HepG2 (cell line): Measurements from ENCODE around the gene CITED2. TPM values are rescaled to one million over a fixed set of nuclear protein-coding genes. Genes with fewer than 3 reads are reported as not detected.

Experiments used
- ATF2 ChIP-seq: sonication (generic); formaldehyde crosslinking; IDR thresholded peaks from 2 replicates; pipeline ENCODE4 v1.4.0; 2020; ENCODE audit warnings: missing genetic modification reagents
- ESRRA ChIP-seq: sonication (generic); formaldehyde crosslinking; IDR thresholded peaks from 2 replicates; pipeline ENCODE4 v1.5.1; 2020; ENCODE audit warnings: mild to moderate bottlenecking, low read depth, missing genetic modification reagents
- EZH2 ChIP-seq: conservative IDR thresholded peaks from 2 replicates; pipeline ENCODE4 v1.6.1; 2012; ENCODE audit warnings: mild to moderate bottlenecking, low read depth, low read length, moderate library complexity
- FIP1L1 ChIP-seq: fragments of 200-400 bp; formaldehyde crosslinking; IDR thresholded peaks from 2 replicates; pipeline ENCODE4 v1.6.1; 2018; ENCODE audit warnings: low read depth, mild to moderate bottlenecking, low read length, moderate library complexity, borderline replicate concordance; ENCODE audit not compliant: insufficient read depth
- HNF4A ChIP-seq: sonication (generic); formaldehyde crosslinking; IDR thresholded peaks from 2 replicates; pipeline ENCODE4 v1.4.0; 2020; ENCODE audit warnings: missing genetic modification reagents
- MIER2 ChIP-seq: IDR thresholded peaks from 2 replicates; pipeline ENCODE4 v1.6.1; 2016; ENCODE audit warnings: missing biosample characterization, missing genetic modification reagents
- MYPOP ChIP-seq: sonication (generic); formaldehyde crosslinking; IDR thresholded peaks from 2 replicates; pipeline ENCODE4 v1.8.1; 2023; ENCODE audit warnings: mild to moderate bottlenecking, moderate library complexity, missing genetic modification reagents
- NCOR1 ChIP-seq: fragments of 200-600 bp; sonication (generic); IDR thresholded peaks from 2 replicates; pipeline ENCODE4 v1.7.0; 2017; ENCODE audit warnings: antibody characterized with exemption, low read length, borderline replicate concordance
- THAP9 ChIP-seq: sonication (generic); formaldehyde crosslinking; IDR thresholded peaks from 2 replicates; pipeline ENCODE4; 2020; ENCODE audit warnings: missing genetic modification reagents, mild to moderate bottlenecking, borderline replicate concordance
- ZBTB25 ChIP-seq: IDR thresholded peaks from 2 replicates; pipeline ENCODE4 v1.6.1; 2018; ENCODE audit warnings: missing genetic modification reagents
- ZNF205 ChIP-seq: IDR thresholded peaks from 2 replicates; pipeline ENCODE4 v1.6.1; 2018; ENCODE audit warnings: missing biosample characterization, missing genetic modification reagents
- ZNF367 ChIP-seq: sonication (generic); formaldehyde crosslinking; IDR thresholded peaks from 2 replicates; pipeline ENCODE4 v1.4.0; 2020; ENCODE audit warnings: missing genetic modification reagents, borderline replicate concordance
- ZNF430 ChIP-seq: sonication (generic); formaldehyde crosslinking; IDR thresholded peaks from 2 replicates; pipeline ENCODE4 v1.9.0; 2021; ENCODE audit warnings: mild to moderate bottlenecking, missing genetic modification reagents
- ZNF652 ChIP-seq: IDR thresholded peaks from 2 replicates; pipeline ENCODE4 v1.6.1; 2016; ENCODE audit warnings: low read depth, borderline replicate concordance
- ZNF672 ChIP-seq: sonication (generic); formaldehyde crosslinking; IDR thresholded peaks from 2 replicates; pipeline ENCODE4 v1.8.1; 2022; ENCODE audit warnings: missing genetic modification reagents
- polyA plus RNA-seq, 8 experiments: library from polyadenylated mRNA; depleted of rRNA in 3 of 8; stranded (reverse) in 7 of 8; unstranded in 1 of 8; fragments of >200 nt; fragmentation: Illumina TruSeq in 4 of 8; extraction: Trizol in 4 of 8; gene quantifications; 2 replicates each; pipeline versions ENCODE4 v1.2.1 to v1.2.3, GENCODE V29; 2011 to 2016; ENCODE audit warnings: low read depth in 4 of 8, missing spikeins in 1 of 8, mixed read lengths in 1 of 8; ENCODE audit not compliant: insufficient read depth in 1 of 8
- total RNA-seq, 5 experiments: library from RNA; depleted of rRNA; stranded (reverse); fragments of >200 nt; fragmentation: Illumina TruSeq; extraction: Trizol; gene quantifications; 2 replicates each; pipeline ENCODE4 v1.2.3, GENCODE V29; 2016; ENCODE audit warnings: low read depth in 1 of 5
- TF ChIP-seq, protein P1 (sequence below): sonication (generic); formaldehyde crosslinking; conservative IDR thresholded peaks from 2 replicates; pipeline ENCODE4 v1.8.0; 2022; ENCODE audit warnings: mild to moderate bottlenecking, moderate library complexity, missing genetic modification reagents
- TF ChIP-seq, protein P2 (sequence below): sonication (generic); formaldehyde crosslinking; IDR thresholded peaks from 2 replicates; pipeline ENCODE4 v1.4.0; 2020; ENCODE audit warnings: missing genetic modification reagents

The CITED2 gene
- total and polyA plus RNA-seq, 2 of the 13 experiments (the other 11 are each of a cell fraction or from before 2014, with no cell fraction given) = 17.6 to 57.2 TPM

DNA sequence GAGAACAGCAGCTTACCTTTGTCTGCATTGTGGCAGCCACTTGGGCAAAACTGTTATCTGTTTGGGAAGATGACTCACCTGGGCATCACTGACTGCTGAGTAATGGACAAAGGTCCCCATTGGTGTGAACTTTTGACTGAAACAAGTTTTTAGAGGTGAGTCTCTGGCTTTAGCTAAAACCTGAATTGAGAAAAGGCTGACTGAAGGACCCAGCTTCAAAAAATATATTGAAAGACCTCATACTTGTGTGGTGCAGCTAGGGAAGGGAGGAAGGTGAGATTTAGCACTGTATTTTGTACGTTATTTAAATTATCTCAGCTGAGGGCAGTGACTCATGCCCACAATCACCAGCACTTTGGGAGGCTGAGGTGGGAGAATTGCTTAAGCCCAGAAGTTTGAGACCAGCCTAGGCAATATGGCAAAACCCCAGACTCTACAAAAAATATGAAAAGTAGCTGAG is 4.5 kb upstream of the CITED2 start (continued):
- no peak for TF ChIP-seq THAP9
- no peak for TF ChIP-seq ZBTB25
- no peak for TF ChIP-seq ZNF672 (CRISPR knock-in tag)
- 0 out of 2 replicates have a peak, but pooled peaks have one; percentile 37 for TF ChIP-seq ZNF430 (CRISPR knock-in tag)
- peak; percentile 57 for TF ChIP-seq HNF4A (CRISPR knock-in tag)
- TF ChIP-seq, protein P1, sequence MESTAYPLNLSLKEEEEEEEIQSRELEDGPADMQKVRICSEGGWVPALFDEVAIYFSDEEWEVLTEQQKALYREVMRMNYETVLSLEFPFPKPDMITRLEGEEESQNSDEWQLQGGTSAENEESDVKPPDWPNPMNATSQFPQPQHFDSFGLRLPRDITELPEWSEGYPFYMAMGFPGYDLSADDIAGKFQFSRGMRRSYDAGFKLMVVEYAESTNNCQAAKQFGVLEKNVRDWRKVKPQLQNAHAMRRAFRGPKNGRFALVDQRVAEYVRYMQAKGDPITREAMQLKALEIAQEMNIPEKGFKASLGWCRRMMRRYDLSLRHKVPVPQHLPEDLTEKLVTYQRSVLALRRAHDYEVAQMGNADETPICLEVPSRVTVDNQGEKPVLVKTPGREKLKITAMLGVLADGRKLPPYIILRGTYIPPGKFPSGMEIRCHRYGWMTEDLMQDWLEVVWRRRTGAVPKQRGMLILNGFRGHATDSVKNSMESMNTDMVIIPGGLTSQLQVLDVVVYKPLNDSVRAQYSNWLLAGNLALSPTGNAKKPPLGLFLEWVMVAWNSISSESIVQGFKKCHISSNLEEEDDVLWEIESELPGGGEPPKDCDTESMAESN = 0 out of 2 replicates have a peak, but pooled peaks have one; percentile 24
- TF ChIP-seq EZH2 = no peak
- 0 out of 2 replicates have a peak, but pooled peaks have one; percentile 56 for TF ChIP-seq ZNF205
- 0 out of 2 replicates have a peak, but pooled peaks have one; percentile 34 for TF ChIP-seq ATF2 (CRISPR knock-in tag)
- TF ChIP-seq MYPOP = no peak
- TF ChIP-seq MIER2 (CRISPR knock-in tag) = no peak
- TF ChIP-seq, protein P2, sequence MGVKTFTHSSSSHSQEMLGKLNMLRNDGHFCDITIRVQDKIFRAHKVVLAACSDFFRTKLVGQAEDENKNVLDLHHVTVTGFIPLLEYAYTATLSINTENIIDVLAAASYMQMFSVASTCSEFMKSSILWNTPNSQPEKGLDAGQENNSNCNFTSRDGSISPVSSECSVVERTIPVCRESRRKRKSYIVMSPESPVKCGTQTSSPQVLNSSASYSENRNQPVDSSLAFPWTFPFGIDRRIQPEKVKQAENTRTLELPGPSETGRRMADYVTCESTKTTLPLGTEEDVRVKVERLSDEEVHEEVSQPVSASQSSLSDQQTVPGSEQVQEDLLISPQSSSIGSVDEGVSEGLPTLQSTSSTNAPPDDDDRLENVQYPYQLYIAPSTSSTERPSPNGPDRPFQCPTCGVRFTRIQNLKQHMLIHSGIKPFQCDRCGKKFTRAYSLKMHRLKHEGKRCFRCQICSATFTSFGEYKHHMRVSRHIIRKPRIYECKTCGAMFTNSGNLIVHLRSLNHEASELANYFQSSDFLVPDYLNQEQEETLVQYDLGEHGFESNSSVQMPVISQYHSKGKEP (CRISPR knock-in tag) = no peak
- TF ChIP-seq NCOR1 = no peak
- no peak for TF ChIP-seq FIP1L1
- TF ChIP-seq ZNF367 (CRISPR knock-in tag) = no peak
- TF ChIP-seq ZNF652 (CRISPR knock-in tag) = no peak
- TF ChIP-seq ESRRA (CRISPR knock-in tag) = peak; percentile 78; the same call in 1 of the 2 replicates
